Dendritic cell treated with granulocyte-macrophage colony-stimulating factor and Interleukin-4, amounts not matched to agents 40 ng/mL and 50 ng/mL, for 4 days (primary cell): ENCODE results near the gene CCDC14.
"Not testable (repeated sequence)": the region's sequence is repeated elsewhere in the genome, so short reads cannot be mapped to it uniquely, and the experiment has no call there.

Experiments
- H3K27ac Mint-ChIP-seq: one replicate; pipeline ENCODE4 v1.8.0; 2022; ENCODE audit warnings: mild to moderate bottlenecking, mixed read lengths
- H3K27me3 Mint-ChIP-seq: one replicate; pipeline ENCODE4 v1.8.0; 2022; ENCODE audit warnings: mild to moderate bottlenecking, mixed read lengths
- H3K36me3 Mint-ChIP-seq: one replicate; pipeline ENCODE4 v1.8.0; 2022; ENCODE audit warnings: low read depth, mixed read lengths
- H3K4me1 Mint-ChIP-seq: one replicate; pipeline ENCODE4 v1.8.0; 2022; ENCODE audit warnings: low read depth, mixed read lengths
- H3K4me3 Mint-ChIP-seq: one replicate; pipeline ENCODE4 v1.8.0; 2022; ENCODE audit warnings: mild to moderate bottlenecking, moderate library complexity, mixed read lengths
- H3K9me3 Mint-ChIP-seq: one replicate; pipeline ENCODE4 v1.8.0; 2022; ENCODE audit warnings: mixed read lengths
- intact Hi-C: fragments of 100-400 bp; cut with micrococcal nuclease; formaldehyde crosslinking; loops from one replicate; pipeline ENCODE4 v1.15.0; 2022

Gene CCDC14

GRCh38 chr3:123979525-123980501 lies 18.8 kb upstream of the CCDC14 start:
- H3K4me1 Mint-ChIP-seq, H3K36me3 Mint-ChIP-seq, H3K9me3 Mint-ChIP-seq, H3K4me3 Mint-ChIP-seq, H3K27ac Mint-ChIP-seq, intact Hi-C loops: not testable (repeated sequence)
- H3K27me3 Mint-ChIP-seq: peaks cover 34% of the 10 kb centered on the region

- H3K4me3 Mint-ChIP-seq, intact Hi-C loops, H3K27ac Mint-ChIP-seq, H3K9me3 Mint-ChIP-seq, H3K36me3 Mint-ChIP-seq, H3K4me1 Mint-ChIP-seq: not testable (repeated sequence)
- H3K27me3 Mint-ChIP-seq: peaks cover 26% of the 10 kb centered on the region
These were observed 15.9 kb upstream of the CCDC14 start for GRCh38 chr3:123976904-123977303.

- H3K36me3 Mint-ChIP-seq, intact Hi-C loops, H3K4me1 Mint-ChIP-seq, H3K9me3 Mint-ChIP-seq, H3K4me3 Mint-ChIP-seq, H3K27ac Mint-ChIP-seq: not testable (repeated sequence)
- peaks cover 25% of the 10 kb centered on the region for H3K27me3 Mint-ChIP-seq
These were observed 15.3 kb upstream of the CCDC14 start for GRCh38 chr3:123976181-123976898.

- H3K4me1 Mint-ChIP-seq, H3K27ac Mint-ChIP-seq, H3K4me3 Mint-ChIP-seq, intact Hi-C loops, H3K36me3 Mint-ChIP-seq, H3K9me3 Mint-ChIP-seq: not testable (repeated sequence)
- peaks cover 16% of the 10 kb centered on the region for H3K27me3 Mint-ChIP-seq
These were observed 14.0 kb upstream of the CCDC14 start for GRCh38 chr3:123975030-123975429.

GRCh38 chr3:123971406-123971805 lies 10.4 kb upstream of the CCDC14 start:
- H3K4me1 Mint-ChIP-seq: no peaks in the 10 kb centered on the region
- intact Hi-C loops: no loop called here
- no peaks in the 10 kb centered on the region for H3K9me3 Mint-ChIP-seq
- H3K4me3 Mint-ChIP-seq: no peak overlapping the region
- no peak overlapping the region for H3K27ac Mint-ChIP-seq
- peaks cover 18% of the 10 kb centered on the region for H3K27me3 Mint-ChIP-seq
- no peaks in the 10 kb centered on the region for H3K36me3 Mint-ChIP-seq

- H3K9me3 Mint-ChIP-seq, H3K36me3 Mint-ChIP-seq, H3K4me1 Mint-ChIP-seq, H3K27ac Mint-ChIP-seq, intact Hi-C loops, H3K4me3 Mint-ChIP-seq: not testable (repeated sequence)
- peaks cover 30% of the 10 kb centered on the region for H3K27me3 Mint-ChIP-seq
These were observed 6.2 kb upstream of the CCDC14 start for GRCh38 chr3:123967260-123967659.

- peaks cover 34% of the 10 kb centered on the region for H3K27me3 Mint-ChIP-seq
- H3K27ac Mint-ChIP-seq, H3K4me3 Mint-ChIP-seq, H3K4me1 Mint-ChIP-seq, H3K9me3 Mint-ChIP-seq, intact Hi-C loops, H3K36me3 Mint-ChIP-seq: not testable (repeated sequence)
These were observed 5.8 kb upstream of the CCDC14 start for GRCh38 chr3:123966799-123967198.

- H3K4me1 Mint-ChIP-seq, H3K27ac Mint-ChIP-seq, H3K9me3 Mint-ChIP-seq, intact Hi-C loops, H3K36me3 Mint-ChIP-seq, H3K4me3 Mint-ChIP-seq: not testable (repeated sequence)
- peaks cover 28% of the 10 kb centered on the region for H3K27me3 Mint-ChIP-seq
These were observed 3.8 kb upstream of the CCDC14 start for GRCh38 chr3:123964793-123965192.

- H3K9me3 Mint-ChIP-seq: no peaks in the 10 kb centered on the region
- peaks cover 20% of the 10 kb centered on the region for H3K27me3 Mint-ChIP-seq
- H3K4me1 Mint-ChIP-seq: peaks cover 6% of the 10 kb centered on the region
- peak overlapping the region; percentile 91 for H3K27ac Mint-ChIP-seq
- peak overlapping the region; percentile 94 for H3K4me3 Mint-ChIP-seq
- peaks cover 9% of the 10 kb centered on the region for H3K36me3 Mint-ChIP-seq
- intact Hi-C loops: no loop called here
These were observed 453 bp upstream of the CCDC14 start for GRCh38 chr3:123961508-123961856.

- intact Hi-C loops: no loop called here
- H3K4me3 Mint-ChIP-seq: no peak overlapping the region
- H3K27ac Mint-ChIP-seq: no peak overlapping the region
- H3K36me3 Mint-ChIP-seq: peaks cover 12% of the 10 kb centered on the region
- H3K4me1 Mint-ChIP-seq: peaks cover 4% of the 10 kb centered on the region
- no peaks in the 10 kb centered on the region for H3K9me3 Mint-ChIP-seq
- H3K27me3 Mint-ChIP-seq: no peaks in the 10 kb centered on the region
These were observed 7.3 kb downstream of the CCDC14 start for GRCh38 chr3:123953735-123954134.

- Mint-ChIP-seq H3K36me3 (peaks cover 19% of the 10 kb centered on the region), H3K9me3 (no peaks in the 10 kb centered on the region), H3K27me3 (no peaks in the 10 kb centered on the region), H3K4me1 (no peaks in the 10 kb centered on the region), H3K4me3 (no peak overlapping the region), H3K27ac (no peak overlapping the region)
- intact Hi-C loops: no loop called here
These were observed 8.0 kb downstream of the CCDC14 start for GRCh38 chr3:123952844-123953520.

GRCh38 chr3:123951522-123952447 lies 9.2 kb downstream of the CCDC14 start:
- no peaks in the 10 kb centered on the region for H3K27me3 Mint-ChIP-seq
- no peaks in the 10 kb centered on the region for H3K9me3 Mint-ChIP-seq
- no peak overlapping the region for H3K4me3 Mint-ChIP-seq
- intact Hi-C loops: no loop called here
- H3K4me1 Mint-ChIP-seq: no peaks in the 10 kb centered on the region
- no peak overlapping the region for H3K27ac Mint-ChIP-seq
- H3K36me3 Mint-ChIP-seq: peaks cover 22% of the 10 kb centered on the region

- no peak overlapping the region for H3K4me3 Mint-ChIP-seq
- intact Hi-C loops: no loop called here
- H3K27me3 Mint-ChIP-seq: no peaks in the 10 kb centered on the region
- no peak overlapping the region for H3K27ac Mint-ChIP-seq
- no peaks in the 10 kb centered on the region for H3K4me1 Mint-ChIP-seq
- H3K36me3 Mint-ChIP-seq: peaks cover 28% of the 10 kb centered on the region
- H3K9me3 Mint-ChIP-seq: no peaks in the 10 kb centered on the region
These were observed 11.4 kb downstream of the CCDC14 start for GRCh38 chr3:123949641-123950040.
